ENCODE data around the gene ARL16.

DNA sequence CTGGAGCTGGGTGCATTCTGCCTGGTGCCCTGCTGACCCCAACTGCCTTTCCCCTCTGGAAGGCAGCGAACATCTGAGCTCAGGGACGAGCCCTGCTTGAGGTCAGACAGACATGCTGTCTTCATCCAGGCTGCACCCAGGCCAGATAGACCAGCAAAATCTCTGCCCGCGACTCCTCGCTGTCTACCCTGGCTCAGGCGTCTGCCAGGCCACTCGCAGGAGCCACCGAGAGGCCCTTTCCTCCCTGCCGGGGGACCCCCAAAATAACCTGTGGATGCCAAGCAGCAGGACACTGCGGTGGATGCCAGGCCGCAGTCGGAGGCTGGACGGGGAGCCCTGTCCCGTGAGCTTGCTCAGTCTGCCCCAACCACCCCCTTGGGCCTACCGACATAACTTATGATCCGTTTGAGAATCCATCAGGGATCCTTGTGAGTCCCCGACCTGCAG, 25.2 kb upstream of the ARL16 start:
- TF ChIP-seq, protein P1, sequence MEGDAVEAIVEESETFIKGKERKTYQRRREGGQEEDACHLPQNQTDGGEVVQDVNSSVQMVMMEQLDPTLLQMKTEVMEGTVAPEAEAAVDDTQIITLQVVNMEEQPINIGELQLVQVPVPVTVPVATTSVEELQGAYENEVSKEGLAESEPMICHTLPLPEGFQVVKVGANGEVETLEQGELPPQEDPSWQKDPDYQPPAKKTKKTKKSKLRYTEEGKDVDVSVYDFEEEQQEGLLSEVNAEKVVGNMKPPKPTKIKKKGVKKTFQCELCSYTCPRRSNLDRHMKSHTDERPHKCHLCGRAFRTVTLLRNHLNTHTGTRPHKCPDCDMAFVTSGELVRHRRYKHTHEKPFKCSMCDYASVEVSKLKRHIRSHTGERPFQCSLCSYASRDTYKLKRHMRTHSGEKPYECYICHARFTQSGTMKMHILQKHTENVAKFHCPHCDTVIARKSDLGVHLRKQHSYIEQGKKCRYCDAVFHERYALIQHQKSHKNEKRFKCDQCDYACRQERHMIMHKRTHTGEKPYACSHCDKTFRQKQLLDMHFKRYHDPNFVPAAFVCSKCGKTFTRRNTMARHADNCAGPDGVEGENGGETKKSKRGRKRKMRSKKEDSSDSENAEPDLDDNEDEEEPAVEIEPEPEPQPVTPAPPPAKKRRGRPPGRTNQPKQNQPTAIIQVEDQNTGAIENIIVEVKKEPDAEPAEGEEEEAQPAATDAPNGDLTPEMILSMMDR (IDR thresholded peaks at IDR 0.05) = no peak
- TF ChIP-seq POLR2A (IDR thresholded peaks at IDR 0.05) = no peak
